Endothelial cell (in vitro differentiated cells): ENCODE data around the gene TMEM176A. TPM values are rescaled to one million over a fixed set of nuclear protein-coding genes. Genes with fewer than 3 reads are reported as not detected.

Source experiments
- DNase-seq: peaks from one replicate; pipeline ENCODE4 v3.0.0; 2021; ENCODE audit warnings: low spot score
- H3K27ac Mint-ChIP-seq: one replicate; pipeline ENCODE4 v1.8.0; 2021; ENCODE audit warnings: mixed read lengths, inconsistent platforms; ENCODE audit not compliant: unreplicated experiment
- H3K27me3 Mint-ChIP-seq: one replicate; pipeline ENCODE4 v1.8.0; 2021; ENCODE audit warnings: mild to moderate bottlenecking, moderate library complexity, mixed read lengths, inconsistent platforms; ENCODE audit not compliant: unreplicated experiment
- H3K36me3 Mint-ChIP-seq: one replicate; pipeline ENCODE4 v1.8.0; 2021; ENCODE audit warnings: mild to moderate bottlenecking, low read depth, mixed read lengths, inconsistent platforms; ENCODE audit not compliant: unreplicated experiment
- H3K4me1 Mint-ChIP-seq: one replicate; pipeline ENCODE4 v1.8.0; 2021; ENCODE audit warnings: mild to moderate bottlenecking, mixed read lengths, inconsistent platforms; ENCODE audit not compliant: unreplicated experiment
- H3K4me3 Mint-ChIP-seq: one replicate; pipeline ENCODE4 v1.8.0; 2021; ENCODE audit warnings: mild to moderate bottlenecking, mixed read lengths, inconsistent platforms; ENCODE audit not compliant: unreplicated experiment
- H3K9me3 Mint-ChIP-seq: one replicate; pipeline ENCODE4 v1.8.0; 2021; ENCODE audit warnings: mixed read lengths, inconsistent platforms; ENCODE audit not compliant: unreplicated experiment
- total RNA-seq: library from RNA; stranded (reverse); fragmentation: NEBNext Ultra II Directional; extraction: Animal tissue kit (Norgen Biotek cat#: 25700); gene quantifications from one replicate; pipeline ENCODE4 v1.2.1, GENCODE V29; 2021; ENCODE audit not compliant: unreplicated experiment
- TF ChIP-seq, protein P1 (sequence below): fragments of 200-600 bp; sonication (generic); IDR thresholded peaks from one replicate; pipeline ENCODE4 v1.5.0; 2021; ENCODE audit warnings: antibody characterized with exemption; ENCODE audit not compliant: unreplicated experiment

TMEM176A gene
- total RNA-seq, 1 donor from 2014 or later, result 1.3 TPM

DNA sequence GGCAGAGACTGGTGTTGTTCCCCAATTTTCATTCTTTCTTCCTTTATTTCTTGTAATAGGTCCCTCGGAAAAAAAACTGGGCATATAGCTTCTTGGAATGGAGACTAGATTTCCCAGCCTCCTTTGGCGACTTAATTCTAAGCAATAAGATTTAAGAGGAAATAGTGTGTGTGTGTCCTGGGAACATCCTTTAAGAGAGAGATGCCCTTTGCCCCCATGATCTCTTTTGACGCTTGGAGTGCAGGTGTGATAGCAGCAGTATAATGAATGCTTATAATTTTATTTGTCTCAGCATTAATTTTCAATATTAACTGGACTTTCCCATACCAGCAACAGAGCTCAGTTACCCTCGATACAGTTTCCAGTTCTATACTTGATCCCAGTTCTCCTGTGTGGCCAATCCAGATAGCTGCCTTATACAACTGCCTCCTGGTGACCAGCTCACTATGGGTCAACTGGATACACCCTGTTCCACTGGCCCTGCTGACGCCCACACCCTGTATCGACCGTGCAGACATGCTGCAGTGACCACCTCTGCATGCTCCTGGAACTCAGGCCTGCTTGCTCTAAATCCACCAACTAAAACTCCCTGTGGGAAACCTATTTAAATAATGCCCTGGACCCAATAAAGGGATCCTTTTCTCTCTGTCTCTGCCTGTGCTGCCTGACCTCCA lies 13.9 kb downstream of the TMEM176A start:
- Mint-ChIP-seq H3K27me3 (peaks cover 3% of the 10 kb centered on the region), H3K9me3 (no peaks in the 10 kb centered on the region), H3K27ac (no peak overlapping the region), H3K4me1 (no peaks in the 10 kb centered on the region), H3K36me3 (no peaks in the 10 kb centered on the region), H3K4me3 (no peak overlapping the region)
- no peak for DNase-seq
- TF ChIP-seq, protein P1, sequence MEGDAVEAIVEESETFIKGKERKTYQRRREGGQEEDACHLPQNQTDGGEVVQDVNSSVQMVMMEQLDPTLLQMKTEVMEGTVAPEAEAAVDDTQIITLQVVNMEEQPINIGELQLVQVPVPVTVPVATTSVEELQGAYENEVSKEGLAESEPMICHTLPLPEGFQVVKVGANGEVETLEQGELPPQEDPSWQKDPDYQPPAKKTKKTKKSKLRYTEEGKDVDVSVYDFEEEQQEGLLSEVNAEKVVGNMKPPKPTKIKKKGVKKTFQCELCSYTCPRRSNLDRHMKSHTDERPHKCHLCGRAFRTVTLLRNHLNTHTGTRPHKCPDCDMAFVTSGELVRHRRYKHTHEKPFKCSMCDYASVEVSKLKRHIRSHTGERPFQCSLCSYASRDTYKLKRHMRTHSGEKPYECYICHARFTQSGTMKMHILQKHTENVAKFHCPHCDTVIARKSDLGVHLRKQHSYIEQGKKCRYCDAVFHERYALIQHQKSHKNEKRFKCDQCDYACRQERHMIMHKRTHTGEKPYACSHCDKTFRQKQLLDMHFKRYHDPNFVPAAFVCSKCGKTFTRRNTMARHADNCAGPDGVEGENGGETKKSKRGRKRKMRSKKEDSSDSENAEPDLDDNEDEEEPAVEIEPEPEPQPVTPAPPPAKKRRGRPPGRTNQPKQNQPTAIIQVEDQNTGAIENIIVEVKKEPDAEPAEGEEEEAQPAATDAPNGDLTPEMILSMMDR, result no peak

DNA sequence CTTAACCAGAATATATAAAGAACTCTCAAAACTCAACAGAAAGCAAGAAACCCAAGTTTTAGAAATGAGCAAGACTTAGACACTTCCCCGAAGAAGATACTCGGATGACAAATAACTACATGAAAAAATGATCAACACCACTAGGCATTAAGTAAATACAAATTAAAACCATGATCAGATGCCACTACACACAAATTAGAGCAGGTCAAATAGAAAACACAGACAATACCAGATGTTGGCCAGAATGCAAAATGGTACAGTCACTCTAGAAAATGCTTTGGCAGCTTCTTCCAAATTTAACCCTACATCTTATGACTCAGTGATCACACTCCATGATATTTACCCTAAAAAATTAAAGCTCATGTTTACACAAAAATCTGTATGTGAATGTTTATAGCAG lies 18.4 kb downstream of the TMEM176A start:
- no peak overlapping the region for H3K27ac Mint-ChIP-seq
- no peaks in the 10 kb centered on the region for H3K36me3 Mint-ChIP-seq
- H3K4me3 Mint-ChIP-seq, result no peak overlapping the region
- TF ChIP-seq, protein P1, result no peak
- H3K4me1 Mint-ChIP-seq, result no peaks in the 10 kb centered on the region
- no peaks in the 10 kb centered on the region for H3K9me3 Mint-ChIP-seq
- DNase-seq, result no peak
- no peaks in the 10 kb centered on the region for H3K27me3 Mint-ChIP-seq

DNA sequence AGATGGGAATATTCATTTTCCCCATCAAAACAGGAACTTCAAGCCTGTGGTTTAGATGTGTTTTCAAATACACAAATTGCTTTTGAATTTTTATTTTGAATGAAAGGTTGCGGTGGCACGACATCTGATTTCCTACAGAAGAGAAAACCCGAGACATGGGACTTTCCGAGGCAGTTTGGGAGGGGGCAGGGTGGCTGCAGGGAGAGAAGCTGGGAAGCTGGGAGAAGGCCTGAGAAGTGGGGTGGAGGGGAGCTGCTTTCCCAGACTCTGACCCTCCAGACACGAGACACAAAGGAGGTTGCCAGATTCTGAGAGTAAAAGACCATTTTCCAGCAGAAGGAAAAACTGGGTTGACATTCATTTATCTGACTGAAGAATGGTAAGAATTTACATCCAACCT lies 19.6 kb downstream of the TMEM176A start:
- H3K4me3 Mint-ChIP-seq, result no peak overlapping the region
- H3K36me3 Mint-ChIP-seq, result no peaks in the 10 kb centered on the region
- no peaks in the 10 kb centered on the region for H3K9me3 Mint-ChIP-seq
- TF ChIP-seq, protein P1, result no peak
- DNase-seq, result no peak
- H3K27me3 Mint-ChIP-seq, result peaks cover 1% of the 10 kb centered on the region
- H3K27ac Mint-ChIP-seq, result no peak overlapping the region
- H3K4me1 Mint-ChIP-seq, result no peaks in the 10 kb centered on the region

DNA sequence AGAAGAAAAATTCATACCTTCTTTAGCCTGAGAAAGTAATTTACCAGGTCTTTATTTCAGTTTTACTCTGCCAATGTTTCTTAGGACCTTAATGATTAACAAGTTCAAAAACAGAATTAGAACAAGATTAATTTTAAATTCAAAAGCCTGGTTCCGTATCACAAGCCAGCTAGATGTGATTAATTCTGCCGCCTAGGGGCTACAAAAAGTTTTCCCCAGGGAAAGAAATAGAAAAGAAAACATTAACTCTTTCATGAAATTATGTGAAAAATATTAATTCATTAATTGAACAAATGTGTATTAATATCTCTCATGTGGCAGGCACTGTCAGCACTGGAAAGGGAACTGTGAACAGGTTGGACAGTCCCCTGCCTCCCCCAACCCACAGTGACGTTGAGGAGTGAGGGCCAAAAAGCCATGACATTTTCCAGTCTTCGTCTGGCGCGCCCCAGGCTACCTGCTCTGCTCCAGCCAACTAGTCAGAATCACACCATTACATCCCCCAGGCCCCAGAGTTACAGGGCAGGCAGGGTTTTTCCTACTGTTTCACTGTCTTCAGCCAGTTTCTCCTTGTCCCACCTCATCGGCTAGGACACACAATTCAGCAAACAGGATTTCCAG lies 20.1 kb downstream of the TMEM176A start:
- Mint-ChIP-seq H3K4me3 (no peak overlapping the region), H3K4me1 (no peaks in the 10 kb centered on the region), H3K27me3 (peaks cover 1% of the 10 kb centered on the region), H3K27ac (no peak overlapping the region), H3K9me3 (no peaks in the 10 kb centered on the region), H3K36me3 (peaks cover 1% of the 10 kb centered on the region)
- DNase-seq, result no peak
- TF ChIP-seq, protein P1, result no peak

DNA sequence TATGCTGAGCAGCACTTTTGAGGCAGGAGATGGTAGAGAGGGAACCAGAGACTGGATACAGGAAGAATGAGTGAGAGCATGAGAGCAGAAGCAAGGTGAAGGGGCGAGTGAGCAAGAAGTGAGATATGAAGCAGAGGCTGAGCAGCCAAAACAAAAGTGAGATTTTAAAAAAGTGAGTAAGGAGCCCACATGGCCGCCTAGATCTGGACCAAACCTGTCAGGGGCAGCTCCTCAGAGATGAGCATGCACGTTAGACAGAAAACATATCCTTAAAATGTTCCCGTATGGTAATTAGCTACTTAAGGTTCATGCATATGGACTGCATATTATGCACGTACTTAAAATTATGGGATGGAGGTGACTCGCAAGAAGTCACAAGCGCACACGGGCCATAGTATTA lies 22.5 kb downstream of the TMEM176A start:
- H3K27me3 Mint-ChIP-seq, result peaks cover 4% of the 10 kb centered on the region
- H3K36me3 Mint-ChIP-seq, result peaks cover 4% of the 10 kb centered on the region
- TF ChIP-seq, protein P1, result no peak
- peaks cover 5% of the 10 kb centered on the region for H3K4me1 Mint-ChIP-seq
- DNase-seq, result no peak
- H3K4me3 Mint-ChIP-seq, result no peak overlapping the region
- H3K9me3 Mint-ChIP-seq, result no peaks in the 10 kb centered on the region
- no peak overlapping the region for H3K27ac Mint-ChIP-seq
